ENCODE measurements around the gene SAG. TPM values are rescaled to one million over a fixed set of nuclear protein-coding genes. Genes with fewer than 3 reads are reported as not detected.

The SAG gene
- total RNA-seq, 4 donors from 2014 or later, result 0.10 TPM; not detected in 3

- in situ Hi-C loops (cut with MboI; ENCODE audit: low sequenced_read_pairs in 4 of 4), result no loop called here
- Histone ChIP-seq H3K27me3 (no peaks in the 10 kb centered on the region), H3K36me3 (peaks cover 0 to 17% of the 10 kb centered on the region in 2 donors), H3K4me3 (peak overlapping the region in 2 of 4 donors; percentile 5 to 27), H3K27ac (peak overlapping the region; percentile 56 to 73 (median 68)), H3K9me3 (no peaks in the 10 kb centered on the region), H3K4me1 (peaks cover 24 to 29% of the 10 kb centered on the region in 2 donors)
- peak; percentile 81 to 87 for ATAC-seq
- intact Hi-C loops (cut with DNase I; ENCODE audit: low total_unique reads), result no loop called here
- TF ChIP-seq, protein P1, sequence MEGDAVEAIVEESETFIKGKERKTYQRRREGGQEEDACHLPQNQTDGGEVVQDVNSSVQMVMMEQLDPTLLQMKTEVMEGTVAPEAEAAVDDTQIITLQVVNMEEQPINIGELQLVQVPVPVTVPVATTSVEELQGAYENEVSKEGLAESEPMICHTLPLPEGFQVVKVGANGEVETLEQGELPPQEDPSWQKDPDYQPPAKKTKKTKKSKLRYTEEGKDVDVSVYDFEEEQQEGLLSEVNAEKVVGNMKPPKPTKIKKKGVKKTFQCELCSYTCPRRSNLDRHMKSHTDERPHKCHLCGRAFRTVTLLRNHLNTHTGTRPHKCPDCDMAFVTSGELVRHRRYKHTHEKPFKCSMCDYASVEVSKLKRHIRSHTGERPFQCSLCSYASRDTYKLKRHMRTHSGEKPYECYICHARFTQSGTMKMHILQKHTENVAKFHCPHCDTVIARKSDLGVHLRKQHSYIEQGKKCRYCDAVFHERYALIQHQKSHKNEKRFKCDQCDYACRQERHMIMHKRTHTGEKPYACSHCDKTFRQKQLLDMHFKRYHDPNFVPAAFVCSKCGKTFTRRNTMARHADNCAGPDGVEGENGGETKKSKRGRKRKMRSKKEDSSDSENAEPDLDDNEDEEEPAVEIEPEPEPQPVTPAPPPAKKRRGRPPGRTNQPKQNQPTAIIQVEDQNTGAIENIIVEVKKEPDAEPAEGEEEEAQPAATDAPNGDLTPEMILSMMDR (IDR thresholded peaks at IDR 0.05 in 4 of 5, conservative IDR thresholded peaks at IDR 0.05 in 1 of 5), result no peak
- no peak for TF ChIP-seq POLR2A (IDR thresholded peaks at IDR 0.05)
- DNase-seq, result peak; percentile 66 to 73
Measured at GRCh38 chr2:233387667-233388528, 80.3 kb downstream of the SAG start.

DNA sequence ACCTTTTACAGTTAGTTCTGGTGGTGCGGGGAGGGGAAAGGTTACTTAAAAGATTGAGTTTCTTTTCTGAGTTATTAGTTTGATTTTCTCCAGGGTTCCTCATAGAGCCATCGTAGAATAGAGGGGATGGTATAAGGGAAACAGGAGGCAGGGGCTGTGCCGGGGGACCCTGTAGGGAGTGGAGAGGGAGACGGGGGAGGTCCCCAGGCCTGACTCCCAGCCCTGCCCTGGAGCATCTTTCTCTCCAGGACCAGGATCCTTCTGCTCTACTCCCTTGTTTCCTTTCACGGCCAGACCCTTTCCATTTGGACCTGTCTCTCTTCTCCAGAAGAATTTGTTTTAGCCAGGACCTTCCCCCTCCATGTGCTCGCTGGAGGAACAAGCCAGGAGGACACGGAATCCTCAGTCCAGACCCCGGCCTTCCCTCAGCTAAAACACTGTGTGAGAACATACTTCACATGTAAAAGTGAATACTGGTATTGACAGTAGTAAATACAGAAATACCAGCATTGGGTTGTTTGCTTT, 82.0 kb downstream of the SAG start:
- no peak for TF ChIP-seq POLR2A (IDR thresholded peaks at IDR 0.05)
- TF ChIP-seq, protein P1 (IDR thresholded peaks at IDR 0.05 in 4 of 5, conservative IDR thresholded peaks at IDR 0.05 in 1 of 5), result no peak
- Histone ChIP-seq H3K27ac (peak overlapping the region in 1 of 4 donors; percentile 56), H3K4me3 (no peak overlapping the region), H3K4me1 (peaks cover 24 to 29% of the 10 kb centered on the region in 2 donors), H3K27me3 (no peaks in the 10 kb centered on the region), H3K36me3 (peaks cover 0 to 17% of the 10 kb centered on the region in 2 donors), H3K9me3 (no peaks in the 10 kb centered on the region)
- ATAC-seq (no peak), DNase-seq (no peak)
- intact Hi-C loops (cut with DNase I; ENCODE audit: low total_unique reads) (no loop called here), in situ Hi-C loops (cut with MboI; ENCODE audit: low sequenced_read_pairs in 4 of 4) (no loop called here)

DNA sequence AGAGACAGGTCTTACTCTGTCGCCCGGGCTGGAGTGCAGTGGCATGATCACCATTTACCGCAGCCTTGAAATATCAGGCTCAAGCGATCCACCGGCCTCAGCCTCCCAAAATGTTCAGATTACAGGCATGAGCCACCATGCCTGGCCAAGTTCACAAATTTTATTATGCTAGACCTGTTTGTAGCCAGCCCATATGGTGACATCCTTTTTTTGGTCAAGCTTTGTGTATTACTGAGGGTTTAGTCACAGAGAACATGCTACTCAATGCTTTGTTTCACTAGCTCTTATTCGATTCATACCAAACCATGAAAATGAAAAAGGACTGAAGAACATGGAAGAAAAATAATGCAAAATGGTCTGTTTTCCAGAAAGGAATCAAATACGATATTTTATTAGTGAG, 88.1 kb downstream of the SAG start:
- H3K27me3 ChIP-seq, result no peaks in the 10 kb centered on the region
- H3K27ac ChIP-seq, result no peak overlapping the region
- peaks cover 0 to 13% of the 10 kb centered on the region in 2 donors for H3K36me3 ChIP-seq
- intact Hi-C loops (cut with DNase I; ENCODE audit: low total_unique reads), result no loop called here
- no peak for ATAC-seq
- no peaks in the 10 kb centered on the region for H3K9me3 ChIP-seq
- TF ChIP-seq, protein P1 (IDR thresholded peaks at IDR 0.05 in 4 of 5, conservative IDR thresholded peaks at IDR 0.05 in 1 of 5), result no peak
- no peak for TF ChIP-seq POLR2A (IDR thresholded peaks at IDR 0.05)
- H3K4me3 ChIP-seq, result no peak overlapping the region
- in situ Hi-C loops (cut with MboI; ENCODE audit: low sequenced_read_pairs in 4 of 4), result no loop called here
- no peak for DNase-seq
- H3K4me1 ChIP-seq, result no peaks in the 10 kb centered on the region

Other genes with a start within 250 kb of the SAG start
- 10 to 100 TPM in 1 of 4 donors, 1 to 10 TPM in 3; 1.7 to 18.7 (median 4.9) TPM for gene INPP5D, start 247.5 kb upstream of the SAG start, total RNA-seq
- 10 to 100 TPM; 20.8 to 36.1 (median 35.9) TPM for gene ATG16L1, start 56.1 kb upstream of the SAG start, total RNA-seq
- gene DGKD, start 46.7 kb downstream of the SAG start, total RNA-seq, result 10 to 100 TPM; 26.3 to 41.3 (median 30.4) TPM

Measured in gastrocnemius medialis (tissue), 4 donors.